ENCODE results near the gene ASIC4. TPM values are rescaled to one million over a fixed set of nuclear protein-coding genes. Genes with fewer than 3 reads are reported as not detected.

Gene ASIC4
- total RNA-seq, 1 experiment from 2014 or later, result 0.79 TPM

- TF ChIP-seq ATF3 (CRISPR knock-in tag; conservative IDR thresholded peaks at IDR 0.05) (no peak), ZNF281 (CRISPR knock-in tag; IDR thresholded peaks at IDR 0.05) (no peak), TP53 (CRISPR knock-in tag; IDR thresholded peaks at IDR 0.05) (no peak), NR3C1 (CRISPR knock-in tag; conservative IDR thresholded peaks at IDR 0.05; ENCODE audit: low read depth) (no peak), FOXP1 (CRISPR knock-in tag; IDR thresholded peaks at IDR 0.05; ENCODE audit: borderline replicate concordance) (no peak), NFE2L1 (CRISPR knock-in tag; IDR thresholded peaks at IDR 0.05) (no peak), E2F1 (CRISPR knock-in tag; IDR thresholded peaks at IDR 0.05) (no peak), FOXP4 (CRISPR knock-in tag; IDR thresholded peaks at IDR 0.05) (no peak), STAT6 (CRISPR knock-in tag; conservative IDR thresholded peaks at IDR 0.05; ENCODE audit: low read depth) (no peak)
Measured at GRCh38 chr2:219545943-219546352, 31.7 kb downstream of the ASIC4 start (continued).

GRCh38 chr2:219547621-219548020 is 33.3 kb downstream of the ASIC4 start:
- H3K4me3 Mint-ChIP-seq, result no peak overlapping the region
- POLR2A ChIA-PET, result no interaction called here
- peaks cover 16% of the 10 kb centered on the region for H3K4me1 Mint-ChIP-seq
- H3K9me3 Mint-ChIP-seq, result no peaks in the 10 kb centered on the region
- H3K27ac Mint-ChIP-seq, result no peak overlapping the region
- no peak for DNase-seq (ENCODE audit: low spot score)
- peaks cover 45% of the 10 kb centered on the region for H3K27me3 Mint-ChIP-seq (ENCODE audit: low read depth)
- H3K36me3 Mint-ChIP-seq, result peaks cover 11% of the 10 kb centered on the region
- no peak for ATAC-seq
- CTCF ChIA-PET, result interaction anchor here (2.8 kb wide), 1 partner anchor 12 kb away, joined by 21 read pairs; no protein-coding TSS in a partner anchor
- TF ChIP-seq MXD4 (CRISPR knock-in tag; IDR thresholded peaks at IDR 0.05; ENCODE audit: borderline replicate concordance), result no peak
- TF ChIP-seq SOX15 (CRISPR knock-in tag; IDR thresholded peaks at IDR 0.05), result no peak
- TF ChIP-seq ZNF396 (CRISPR knock-in tag; IDR thresholded peaks at IDR 0.05; ENCODE audit: borderline replicate concordance), result no peak
- no peak for TF ChIP-seq NR1H2 (CRISPR knock-in tag; IDR thresholded peaks at IDR 0.05)
- TF ChIP-seq ZNF232 (CRISPR knock-in tag; IDR thresholded peaks at IDR 0.05), result no peak
- no peak for TF ChIP-seq SMAD3 (CRISPR knock-in tag; IDR thresholded peaks at IDR 0.05; ENCODE audit: borderline replicate concordance)
- TF ChIP-seq TCF7 (CRISPR knock-in tag; IDR thresholded peaks at IDR 0.05; ENCODE audit: low read depth), result no peak
- no peak for TF ChIP-seq ZSCAN18 (CRISPR knock-in tag; IDR thresholded peaks at IDR 0.05)
- TF ChIP-seq E2F4 (CRISPR knock-in tag; IDR thresholded peaks at IDR 0.05; ENCODE audit: borderline replicate concordance, low read depth), result no peak
- no peak for TF ChIP-seq IRF2 (CRISPR knock-in tag; IDR thresholded peaks at IDR 0.05; ENCODE audit: borderline replicate concordance, low read depth)
- TF ChIP-seq ZMAT4 (CRISPR knock-in tag; IDR thresholded peaks at IDR 0.05), result no peak
- no peak for TF ChIP-seq ZNF425 (CRISPR knock-in tag; conservative IDR thresholded peaks at IDR 0.05)

Data from WTC11 (cell line).